PC-3 (cell line): ENCODE measurements around the gene INSIG1.

ENCODE experiments used
- CTCF ChIP-seq: fragments of 300-600 bp; sonication (generic); conservative IDR thresholded peaks from 2 replicates; pipeline ENCODE4 v1.5.1; 2017; ENCODE audit warnings: antibody characterized with exemption, low read depth, mild to moderate bottlenecking, low read length
- EZH2 ChIP-seq: fragments of 300-600 bp; sonication (generic); IDR thresholded peaks from one replicate; pipeline ENCODE4 v1.6.1; 2017; ENCODE audit warnings: antibody characterized with exemption, mild to moderate bottlenecking, low read length; ENCODE audit not compliant: unreplicated experiment
- EZH2phosphoT487 ChIP-seq: fragments of 300-600 bp; sonication (generic); IDR thresholded peaks from 2 replicates; pipeline ENCODE4 v1.6.1; 2018; ENCODE audit warnings: mild to moderate bottlenecking, antibody characterized with exemption, low read length, borderline replicate concordance

DNA sequence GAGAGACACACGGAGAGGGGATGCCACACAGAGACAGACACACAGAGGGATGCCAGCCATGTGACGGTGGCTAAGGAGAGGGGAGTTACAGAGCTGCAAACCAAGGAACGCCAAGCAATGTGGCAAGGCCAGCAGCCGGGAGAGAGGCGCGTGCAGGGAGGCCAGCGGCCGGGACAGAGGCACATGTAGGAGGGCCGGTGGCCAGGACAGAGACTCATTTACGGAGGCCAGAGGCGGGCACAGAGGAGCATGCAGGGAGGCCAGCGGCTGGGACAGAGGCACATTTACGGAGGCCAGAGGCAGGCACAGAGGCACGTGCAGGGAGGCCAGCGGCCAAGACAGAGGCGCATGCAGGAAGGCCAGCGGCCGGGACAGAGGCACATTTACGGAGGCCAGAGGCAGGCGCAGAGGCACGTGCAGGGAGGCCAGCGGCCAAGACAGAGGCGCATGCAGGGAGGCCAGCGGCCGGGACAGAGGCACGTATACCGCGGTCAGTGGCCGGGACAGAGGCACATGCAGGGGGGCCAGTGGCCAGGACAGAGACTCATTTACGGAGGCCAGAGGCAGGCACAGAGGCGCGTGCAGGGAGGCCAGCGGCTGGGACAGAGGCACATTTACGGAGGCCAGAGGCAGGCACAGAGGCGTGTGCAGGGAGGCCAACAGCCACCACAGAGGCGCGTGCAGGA lies 40.4 kb downstream of the INSIG1 start:
- no peak for TF ChIP-seq CTCF
- TF ChIP-seq EZH2, result no peak
- TF ChIP-seq EZH2phosphoT487, result no peak
